Endothelial cell of umbilical vein (primary cell): ENCODE data around the gene ALDH1L1.

Experiments
- CTCF ChIP-seq, 2 donors: IDR thresholded peaks; 1 replicate in 1 of 2; 2 replicates in 1 of 2; pipeline ENCODE4 v1.5.1; 2011; ENCODE audit warnings: low read length in 2 of 2, mild to moderate bottlenecking in 2 of 2, moderate library complexity in 2 of 2, control low read depth in 1 of 2, inconsistent platforms in 1 of 2, low read depth in 1 of 2; ENCODE audit not compliant: insufficient read depth in 1 of 2; ENCODE audit errors: extremely low read depth in 1 of 2
- EZH2 ChIP-seq: IDR thresholded peaks from 2 replicates; pipeline ENCODE4 v1.6.1; 2012; ENCODE audit warnings: borderline replicate concordance, low read depth, mild to moderate bottlenecking, moderate library complexity, low read length, inconsistent platforms; ENCODE audit not compliant: severe bottlenecking
- FOS ChIP-seq: IDR thresholded peaks from 2 replicates; pipeline ENCODE4 v1.6.1; 2011; ENCODE audit warnings: mild to moderate bottlenecking, low read length, moderate library complexity, borderline replicate concordance; ENCODE audit not compliant: insufficient read depth
- JUN ChIP-seq: IDR thresholded peaks from 2 replicates; pipeline ENCODE4 v1.6.1; 2011; ENCODE audit warnings: borderline replicate concordance, low read depth; ENCODE audit not compliant: insufficient read length, insufficient read depth
- POLR2A ChIP-seq: IDR thresholded peaks from 2 replicates; pipeline ENCODE4 v1.6.1; 2012; ENCODE audit warnings: low read depth, mild to moderate bottlenecking, control low read depth, low read length
- POLR2AphosphoS5 ChIP-seq: IDR thresholded peaks from 2 replicates; pipeline ENCODE4 v1.6.1; 2012; ENCODE audit warnings: low read depth, mild to moderate bottlenecking, control low read depth, low read length, moderate library complexity; ENCODE audit not compliant: insufficient read depth

- TF ChIP-seq CTCF (IDR thresholded peaks at IDR 0.05; ENCODE audit: extremely low read depth in 1 of 2, insufficient read depth in 1 of 2, low read depth in 1 of 2, low read length in 2 of 2) (no peak), EZH2 (no peak), FOS (peak; percentile 38), POLR2A (no peak), JUN (no peak), POLR2AphosphoS5 (no peak)
Measured at GRCh38 chr3:126216416-126216815, 36.0 kb upstream of the ALDH1L1 start.
